Middle frontal gyrus (tissue), 1 donor: ENCODE measurements around the gene GALK1.
A peak's percentile ranks its signal among the peaks of the same experiment; 100 is the strongest.

ENCODE experiments used
- DNase-seq: peaks from one replicate; pipeline ENCODE4 v3.0.0-alpha.2; 2015; ENCODE audit warnings: low spot score; ENCODE audit errors: extremely low spot score

GALK1 gene

GRCh38 chr17:75750661-75751423 lies 14.2 kb downstream of the GALK1 start:
- DNase-seq: no peak

- peak; percentile 40 for DNase-seq
Measured at GRCh38 chr17:75749545-75750389, 15.2 kb downstream of the GALK1 start.

GRCh38 chr17:75748706-75749105 lies 16.3 kb downstream of the GALK1 start:
- no peak for DNase-seq

GRCh38 chr17:75743625-75744206 lies 21.3 kb downstream of the GALK1 start:
- no peak for DNase-seq

- no peak for DNase-seq
Measured at GRCh38 chr17:75742337-75742736, 22.7 kb downstream of the GALK1 start.

GRCh38 chr17:75740631-75741077 lies 24.3 kb downstream of the GALK1 start:
- no peak for DNase-seq

GRCh38 chr17:75740215-75740614 lies 24.8 kb downstream of the GALK1 start:
- DNase-seq: no peak

GRCh38 chr17:75739801-75740200 lies 25.2 kb downstream of the GALK1 start:
- DNase-seq: no peak

GRCh38 chr17:75739174-75739573 lies 25.8 kb downstream of the GALK1 start:
- DNase-seq: no peak

GRCh38 chr17:75738218-75738802 lies 26.7 kb downstream of the GALK1 start:
- DNase-seq: no peak

GRCh38 chr17:75737133-75737962 lies 27.6 kb downstream of the GALK1 start:
- no peak for DNase-seq

- no peak for DNase-seq
Measured at GRCh38 chr17:75736173-75736835, 28.7 kb downstream of the GALK1 start.

- no peak for DNase-seq
Measured at GRCh38 chr17:75734674-75735294, 30.2 kb downstream of the GALK1 start.

GRCh38 chr17:75733471-75733870 lies 31.5 kb downstream of the GALK1 start:
- no peak for DNase-seq

GRCh38 chr17:75731716-75732498 lies 33.1 kb downstream of the GALK1 start:
- no peak for DNase-seq

GRCh38 chr17:75731086-75731715 lies 33.8 kb downstream of the GALK1 start:
- DNase-seq: no peak

- no peak for DNase-seq
Measured at GRCh38 chr17:75730065-75730464, 34.9 kb downstream of the GALK1 start.

GRCh38 chr17:75729351-75729750 lies 35.6 kb downstream of the GALK1 start:
- DNase-seq: no peak

GRCh38 chr17:75727391-75727790 lies 37.6 kb downstream of the GALK1 start:
- DNase-seq: no peak
